ENCODE measurements around the gene TFB2M.

GRCh38 chr1:246554201-246554600 lies 11.9 kb downstream of the TFB2M start:
- TF ChIP-seq CTCF (IDR thresholded peaks at IDR 0.05; ENCODE audit: insufficient read depth, low read length, poor library complexity, severe bottlenecking) = no peak
- no peak for TF ChIP-seq EZH2phosphoT487 (conservative IDR thresholded peaks at IDR 0.05; ENCODE audit: low read length)

All from SU-DHL-6 (cell line).